Activated T-helper 2 cell treated with anti-CD3 and anti-CD28 coated beads, Interferon-gamma antibody, Interleukin-2, Interleukin-4, amounts not matched to agents 10 μg/mL and 5 μg/mL and 100 μg/mL, durations not matched to agents 14 hours and 24 hours and 36 hours (primary cell): Measurements from ENCODE around the gene SLC16A3. TPM values are rescaled to one million over a fixed set of nuclear protein-coding genes. Genes with fewer than 3 reads are reported as not detected.

Experiments used
- DNase-seq: peaks from one replicate; pipeline ENCODE4 v3.0.0; 2021; ENCODE audit warnings: low spot score
- H3K27ac Mint-ChIP-seq: one replicate; pipeline ENCODE4 v1.8.0; 2021; ENCODE audit warnings: mixed read lengths
- H3K27me3 Mint-ChIP-seq: one replicate; pipeline ENCODE4 v1.8.0; 2021; ENCODE audit warnings: low read depth, mixed read lengths
- H3K36me3 Mint-ChIP-seq: one replicate; pipeline ENCODE4 v1.8.0; 2021; ENCODE audit warnings: low read depth, mixed read lengths
- H3K4me1 Mint-ChIP-seq: one replicate; pipeline ENCODE4 v1.8.0; 2021; ENCODE audit warnings: low read depth, mixed read lengths
- H3K4me3 Mint-ChIP-seq: one replicate; pipeline ENCODE4 v1.8.0; 2021; ENCODE audit warnings: low read depth, mild to moderate bottlenecking, moderate library complexity, mixed read lengths
- H3K9me3 Mint-ChIP-seq: one replicate; pipeline ENCODE4 v1.8.0; 2021; ENCODE audit warnings: mixed read lengths
- intact Hi-C: fragments of 100-400 bp; cut with micrococcal nuclease; formaldehyde crosslinking; loops from one replicate; pipeline ENCODE4 v1.15.1; 2023
- total RNA-seq: library from RNA; stranded (reverse); gene quantifications from 2 replicates; pipeline ENCODE4 v1.2.3, GENCODE V29; 2022

SLC16A3 gene
- total RNA-seq, 1 donor from 2014 or later = 187 TPM

GRCh38 chr17:82229698-82230608 lies 1.1 kb downstream of the SLC16A3 start:
- no peak for DNase-seq

GRCh38 chr17:82230609-82231311 lies 1.9 kb downstream of the SLC16A3 start:
- Mint-ChIP-seq H3K36me3 (peaks cover 14% of the 10 kb centered on the region), H3K27ac (no peak overlapping the region), H3K4me3 (peak overlapping the region; percentile 95)

More at GRCh38 chr17:82229698-82230608, 1.1 kb downstream of the SLC16A3 start:
- peak overlapping the region; percentile 83 for H3K27ac Mint-ChIP-seq
- H3K4me3 Mint-ChIP-seq = peak overlapping the region; percentile 95
- intact Hi-C loops = loop anchor here (2.0 to 10.0 kb wide), 3 partner anchors 17 to 205 kb away; partner anchors contain the start of genes CCDC57, CENPX, HEXD and LRRC45
- no peaks in the 10 kb centered on the region for H3K27me3 Mint-ChIP-seq
- H3K9me3 Mint-ChIP-seq = no peaks in the 10 kb centered on the region
- H3K4me1 Mint-ChIP-seq = peaks cover 8% of the 10 kb centered on the region
- peaks cover 10% of the 10 kb centered on the region for H3K36me3 Mint-ChIP-seq

GRCh38 chr17:82231312-82231561 lies 2.4 kb downstream of the SLC16A3 start:
- DNase-seq = no peak
- Mint-ChIP-seq H3K36me3 (peaks cover 18% of the 10 kb centered on the region), H3K4me3 (no peak overlapping the region), H3K9me3 (no peaks in the 10 kb centered on the region), H3K27me3 (no peaks in the 10 kb centered on the region), H3K4me1 (peaks cover 12% of the 10 kb centered on the region), H3K27ac (no peak overlapping the region)
- intact Hi-C loops = loop anchor here (10.0 kb wide), 2 partner anchors 184 to 206 kb away; partner anchors contain the start of genes CENPX, HEXD, LRRC45 and OGFOD3

More at GRCh38 chr17:82230609-82231311, 1.9 kb downstream of the SLC16A3 start:
- Mint-ChIP-seq H3K27me3 (no peaks in the 10 kb centered on the region), H3K9me3 (no peaks in the 10 kb centered on the region), H3K4me1 (peaks cover 8% of the 10 kb centered on the region)
- intact Hi-C loops = loop anchor here (10.0 kb wide), 2 partner anchors 184 to 206 kb away; partner anchors contain the start of genes CENPX, HEXD, LRRC45 and OGFOD3
- peak; percentile 64 for DNase-seq

- Mint-ChIP-seq H3K27me3 (no peaks in the 10 kb centered on the region), H3K4me1 (peaks cover 13% of the 10 kb centered on the region), H3K4me3 (no peak overlapping the region), H3K9me3 (no peaks in the 10 kb centered on the region), H3K27ac (no peak overlapping the region), H3K36me3 (peaks cover 23% of the 10 kb centered on the region)
- intact Hi-C loops = loop anchor here (10.0 kb wide), 2 partner anchors 183 to 207 kb away; partner anchors contain the start of genes CENPX, HEXD, LRRC45 and OGFOD3
- DNase-seq = no peak
These were observed 2.9 kb downstream of the SLC16A3 start for GRCh38 chr17:82231562-82232321.

GRCh38 chr17:82232322-82232820 lies 3.5 kb downstream of the SLC16A3 start:
- Mint-ChIP-seq H3K4me1 (peaks cover 12% of the 10 kb centered on the region), H3K27ac (no peak overlapping the region), H3K9me3 (no peaks in the 10 kb centered on the region), H3K27me3 (no peaks in the 10 kb centered on the region), H3K36me3 (peaks cover 24% of the 10 kb centered on the region), H3K4me3 (no peak overlapping the region)
- DNase-seq = no peak
- intact Hi-C loops = loop anchor here (10.0 kb wide), 2 partner anchors 182 to 208 kb away; partner anchors contain the start of genes CENPX, HEXD, LRRC45 and OGFOD3

- no peak overlapping the region for H3K27ac Mint-ChIP-seq
- DNase-seq = no peak
- no peaks in the 10 kb centered on the region for H3K9me3 Mint-ChIP-seq
- no peaks in the 10 kb centered on the region for H3K27me3 Mint-ChIP-seq
- intact Hi-C loops = loop anchor here (10.0 kb wide), 2 partner anchors 182 to 208 kb away; partner anchors contain the start of genes CENPX, HEXD, LRRC45 and OGFOD3
- H3K4me1 Mint-ChIP-seq = peaks cover 12% of the 10 kb centered on the region
- peaks cover 28% of the 10 kb centered on the region for H3K36me3 Mint-ChIP-seq
- peak overlapping the region; percentile 17 for H3K4me3 Mint-ChIP-seq
These were observed 4.3 kb downstream of the SLC16A3 start for GRCh38 chr17:82232876-82233785.

- no peak for DNase-seq
- Mint-ChIP-seq H3K4me1 (peaks cover 18% of the 10 kb centered on the region), H3K27me3 (no peaks in the 10 kb centered on the region), H3K4me3 (no peak overlapping the region), H3K36me3 (peaks cover 35% of the 10 kb centered on the region), H3K27ac (no peak overlapping the region), H3K9me3 (no peaks in the 10 kb centered on the region)
- intact Hi-C loops = loop anchor here (10.0 kb wide), 2 partner anchors 180 to 210 kb away; partner anchors contain the start of genes CENPX, HEXD, LRRC45 and OGFOD3
These were observed 5.6 kb downstream of the SLC16A3 start for GRCh38 chr17:82234211-82235055.

GRCh38 chr17:82235056-82235774 lies 6.4 kb downstream of the SLC16A3 start:
- H3K4me1 Mint-ChIP-seq = peaks cover 15% of the 10 kb centered on the region
- DNase-seq = no peak
- no peaks in the 10 kb centered on the region for H3K27me3 Mint-ChIP-seq
- H3K27ac Mint-ChIP-seq = no peak overlapping the region
- H3K4me3 Mint-ChIP-seq = no peak overlapping the region
- H3K9me3 Mint-ChIP-seq = no peaks in the 10 kb centered on the region
- H3K36me3 Mint-ChIP-seq = peaks cover 31% of the 10 kb centered on the region
- intact Hi-C loops = loop anchor here (10.0 kb wide), 2 partner anchors 180 to 210 kb away; partner anchors contain the start of genes CENPX, HEXD, LRRC45 and OGFOD3

GRCh38 chr17:82235775-82236141 lies 6.9 kb downstream of the SLC16A3 start:
- H3K4me3 Mint-ChIP-seq = no peak overlapping the region
- no peaks in the 10 kb centered on the region for H3K27me3 Mint-ChIP-seq
- intact Hi-C loops = loop anchor here (10.0 kb wide), 2 partner anchors 179 to 211 kb away; partner anchors contain the start of genes CENPX, HEXD, LRRC45 and OGFOD3
- peaks cover 31% of the 10 kb centered on the region for H3K36me3 Mint-ChIP-seq
- DNase-seq = no peak
- no peaks in the 10 kb centered on the region for H3K9me3 Mint-ChIP-seq
- H3K27ac Mint-ChIP-seq = no peak overlapping the region
- peaks cover 20% of the 10 kb centered on the region for H3K4me1 Mint-ChIP-seq
